BJ (cell line): ENCODE data around the gene UGCG. TPM values are rescaled to one million over a fixed set of nuclear protein-coding genes. Genes with fewer than 3 reads are reported as not detected.

Source experiments
- CTCF ChIA-PET: fragments of 350-600 bp; formaldehyde crosslinking; extraction: SDS; loops from one replicate; lab custom pipeline; 2021; ENCODE audit warnings: antibody characterized with exemption, inconsistent platforms; lab: Yijun Ruan, JAX
- POLR2A ChIA-PET: fragments of 300-600 bp; sonication (Branson Sonifier 250); formaldehyde crosslinking; extraction: SDS; loops from one replicate; lab custom pipeline; 2021; ENCODE audit warnings: antibody characterized with exemption; lab: Charles Lee
- DNase-seq: peaks from one replicate; pipeline ENCODE4 v3.0.0-alpha.2; 2011; ENCODE audit warnings: low read depth
- H3K27me3 ChIP-seq: 2 replicates; pipeline ENCODE4 v1.6.0; 2011; ENCODE audit warnings: low read length; ENCODE audit not compliant: control insufficient read depth, insufficient read depth
- H3K36me3 ChIP-seq: 2 replicates; pipeline ENCODE4 v1.5.1; 2011; ENCODE audit warnings: low read length; ENCODE audit not compliant: control insufficient read depth, insufficient read depth
- H3K4me3 ChIP-seq: 2 replicates; pipeline ENCODE4 v1.5.1; 2011; ENCODE audit warnings: low read depth, mild to moderate bottlenecking, control low read depth, low read length
- polyA plus RNA-seq: library from polyadenylated mRNA; depleted of rRNA; stranded (reverse); fragments of >200 nt; gene quantifications from 2 replicates; pipeline ENCODE4 v1.2.3, GENCODE V29; 2011
- TF ChIP-seq, protein P1 (sequence below): IDR thresholded peaks from 2 replicates; pipeline ENCODE4 v1.5.1; 2011; ENCODE audit warnings: low read depth, mild to moderate bottlenecking, control low read depth, inconsistent platforms, low read length, moderate library complexity; ENCODE audit not compliant: insufficient read depth

The UGCG gene
- polyA plus RNA-seq, 1 experiment: 34.3 TPM

GRCh38 chr9:111904891-111905291 is 8.3 kb downstream of the UGCG start:
- ChIA-PET CTCF (no interaction called here), POLR2A (no interaction called here)
- no peak overlapping the region for H3K4me3 ChIP-seq
- TF ChIP-seq, protein P1, sequence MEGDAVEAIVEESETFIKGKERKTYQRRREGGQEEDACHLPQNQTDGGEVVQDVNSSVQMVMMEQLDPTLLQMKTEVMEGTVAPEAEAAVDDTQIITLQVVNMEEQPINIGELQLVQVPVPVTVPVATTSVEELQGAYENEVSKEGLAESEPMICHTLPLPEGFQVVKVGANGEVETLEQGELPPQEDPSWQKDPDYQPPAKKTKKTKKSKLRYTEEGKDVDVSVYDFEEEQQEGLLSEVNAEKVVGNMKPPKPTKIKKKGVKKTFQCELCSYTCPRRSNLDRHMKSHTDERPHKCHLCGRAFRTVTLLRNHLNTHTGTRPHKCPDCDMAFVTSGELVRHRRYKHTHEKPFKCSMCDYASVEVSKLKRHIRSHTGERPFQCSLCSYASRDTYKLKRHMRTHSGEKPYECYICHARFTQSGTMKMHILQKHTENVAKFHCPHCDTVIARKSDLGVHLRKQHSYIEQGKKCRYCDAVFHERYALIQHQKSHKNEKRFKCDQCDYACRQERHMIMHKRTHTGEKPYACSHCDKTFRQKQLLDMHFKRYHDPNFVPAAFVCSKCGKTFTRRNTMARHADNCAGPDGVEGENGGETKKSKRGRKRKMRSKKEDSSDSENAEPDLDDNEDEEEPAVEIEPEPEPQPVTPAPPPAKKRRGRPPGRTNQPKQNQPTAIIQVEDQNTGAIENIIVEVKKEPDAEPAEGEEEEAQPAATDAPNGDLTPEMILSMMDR: no peak
- H3K27me3 ChIP-seq: no peaks in the 10 kb centered on the region
- no peak for DNase-seq
- peaks cover 3% of the 10 kb centered on the region for H3K36me3 ChIP-seq

DNA sequence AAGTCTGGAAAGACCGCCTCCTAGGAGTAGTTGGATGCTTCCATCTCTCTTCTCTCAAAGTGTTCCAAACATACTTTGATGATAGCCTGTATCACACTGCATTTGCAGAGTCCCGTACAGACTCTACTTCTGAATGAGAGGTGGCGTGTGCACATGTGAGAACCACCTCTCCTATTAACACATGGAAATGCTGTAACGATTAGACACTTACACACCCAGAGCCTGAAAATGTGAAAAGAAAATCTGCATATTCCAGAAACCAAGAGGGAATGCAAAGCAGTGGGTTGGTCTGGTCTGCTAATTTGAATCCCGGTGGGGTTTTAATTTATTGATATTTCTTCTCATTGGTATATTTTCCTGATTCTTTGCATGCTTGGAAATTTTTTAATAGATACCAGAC is 10.5 kb downstream of the UGCG start:
- TF ChIP-seq, protein P1: no peak
- Histone ChIP-seq H3K27me3 (no peaks in the 10 kb centered on the region), H3K4me3 (no peak overlapping the region), H3K36me3 (peaks cover 3% of the 10 kb centered on the region)
- ChIA-PET CTCF (no interaction called here), POLR2A (no interaction called here)
- DNase-seq: no peak

DNA sequence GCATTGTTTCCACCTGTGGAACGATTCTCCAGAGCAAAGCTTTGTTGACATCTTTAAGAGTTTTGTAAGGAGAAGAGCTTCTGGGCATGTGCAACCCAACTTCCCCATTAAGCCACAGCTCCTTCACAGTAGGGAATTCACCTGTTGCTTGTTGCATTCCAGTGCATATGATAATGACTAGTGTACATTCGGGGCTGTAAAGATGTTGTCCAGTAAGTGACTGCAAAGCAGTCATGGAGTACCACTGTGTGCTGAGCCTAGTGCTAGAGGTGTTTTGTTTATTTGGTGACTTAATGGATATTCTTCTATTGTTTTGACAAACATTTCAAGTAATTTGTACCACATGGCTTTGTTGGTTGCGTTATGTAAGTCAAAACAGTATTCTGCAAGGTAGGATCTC is 12.8 kb downstream of the UGCG start:
- CTCF ChIA-PET: interaction anchor here (0.8 to 1.1 kb wide), 2 partner anchors 109 to 165 kb away, joined by 3 read pairs; no protein-coding TSS in a partner anchor
- TF ChIP-seq, protein P1: no peak

DNA sequence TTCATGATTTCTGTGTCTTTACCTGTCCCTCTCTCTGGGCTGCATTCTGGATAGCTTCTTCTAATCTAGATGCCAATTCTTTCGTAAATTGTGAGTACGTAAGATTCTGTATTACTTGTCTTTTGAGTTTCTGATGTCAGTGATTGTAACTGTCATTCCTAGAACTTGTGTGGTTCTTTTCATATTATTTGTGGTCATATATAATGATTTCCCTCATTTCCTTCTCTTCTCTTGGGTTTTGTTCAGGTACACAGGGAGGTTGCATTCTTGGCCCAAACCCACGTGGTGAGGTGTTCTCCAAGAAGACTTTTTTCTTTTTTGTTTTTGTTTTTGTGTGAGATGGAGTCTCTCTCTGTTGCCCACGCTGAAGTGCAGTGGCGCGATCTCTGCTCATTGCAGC is 13.8 kb downstream of the UGCG start:
- no peak for DNase-seq
- H3K4me3 ChIP-seq: no peak overlapping the region
- TF ChIP-seq, protein P1: no peak
- H3K27me3 ChIP-seq: no peaks in the 10 kb centered on the region
- H3K36me3 ChIP-seq: peaks cover 3% of the 10 kb centered on the region
- ChIA-PET POLR2A (interaction anchor here (0.8 kb wide), 1 partner anchor 13 kb away, joined by 4 read pairs; no protein-coding TSS in a partner anchor), CTCF (no interaction called here)

More for the DNA sequence above, 12.8 kb downstream of the UGCG start:
- POLR2A ChIA-PET: interaction anchor here (0.8 kb wide), 1 partner anchor 14 kb away, joined by 4 read pairs; no protein-coding TSS in a partner anchor
- H3K4me3 ChIP-seq: no peak overlapping the region
- H3K36me3 ChIP-seq: peaks cover 3% of the 10 kb centered on the region
- no peak for DNase-seq
- no peaks in the 10 kb centered on the region for H3K27me3 ChIP-seq

DNA sequence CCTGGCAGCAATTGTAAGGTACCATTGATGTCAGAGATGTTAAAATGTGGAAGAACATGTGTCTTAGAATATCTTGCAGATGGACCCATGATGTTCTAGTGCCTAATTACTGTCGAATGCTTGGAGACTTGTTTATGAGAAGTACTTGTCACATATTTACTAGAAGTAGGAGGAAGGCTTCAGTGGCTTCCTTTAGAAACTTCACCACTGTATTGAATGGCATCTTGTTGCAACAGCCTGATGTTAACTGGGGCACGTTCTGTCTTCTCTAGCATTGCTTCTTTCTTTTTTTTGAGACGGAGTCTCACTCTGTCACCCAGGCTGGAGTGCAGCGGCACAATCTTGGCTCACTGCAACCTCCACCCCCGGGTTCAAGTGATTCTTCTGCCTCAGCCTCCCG is 16.5 kb downstream of the UGCG start:
- H3K4me3 ChIP-seq: no peak overlapping the region
- ChIA-PET POLR2A (interaction anchor here (0.7 kb wide), 1 partner anchor 39 kb away, joined by 7 read pairs; no protein-coding TSS in a partner anchor), CTCF (no interaction called here)
- peaks cover 6% of the 10 kb centered on the region for H3K36me3 ChIP-seq
- DNase-seq: no peak
- TF ChIP-seq, protein P1: no peak
- H3K27me3 ChIP-seq: no peaks in the 10 kb centered on the region
